Stomach (tissue), 4 donors: ENCODE data around the gene RAD54L.

ENCODE experiments used
- EP300 ChIP-seq: sonication (generic); formaldehyde crosslinking; IDR thresholded peaks from one replicate; pipeline ENCODE4 v1.6.1; 2017; ENCODE audit warnings: antibody characterized with exemption
- POLR2A ChIP-seq, 4 donors: fragments of 450-650 bp; IDR thresholded peaks; one replicate each; pipeline ENCODE4 v1.6.1; 2016; ENCODE audit warnings: antibody characterized with exemption in 4 of 4, control low read depth in 2 of 4, mild to moderate bottlenecking in 1 of 4, moderate library complexity in 1 of 4
- POLR2AphosphoS5 ChIP-seq, 3 donors: sonication (generic); formaldehyde crosslinking; IDR thresholded peaks; one replicate each; pipeline ENCODE4 v1.6.1; 2016; ENCODE audit warnings: antibody characterized with exemption in 3 of 3
- TF ChIP-seq, protein P1 (sequence below), 7 experiments: fragments of 450-650 bp in 4 of 7; fragments of 200-600 bp in 3 of 7; sonication (generic) in 3 of 7; IDR thresholded peaks; one replicate each; pipeline ENCODE4 v1.5.1; 2016 to 2019; ENCODE audit warnings: antibody characterized with exemption in 7 of 7, control low read depth in 2 of 7, mild to moderate bottlenecking in 1 of 7

DNA sequence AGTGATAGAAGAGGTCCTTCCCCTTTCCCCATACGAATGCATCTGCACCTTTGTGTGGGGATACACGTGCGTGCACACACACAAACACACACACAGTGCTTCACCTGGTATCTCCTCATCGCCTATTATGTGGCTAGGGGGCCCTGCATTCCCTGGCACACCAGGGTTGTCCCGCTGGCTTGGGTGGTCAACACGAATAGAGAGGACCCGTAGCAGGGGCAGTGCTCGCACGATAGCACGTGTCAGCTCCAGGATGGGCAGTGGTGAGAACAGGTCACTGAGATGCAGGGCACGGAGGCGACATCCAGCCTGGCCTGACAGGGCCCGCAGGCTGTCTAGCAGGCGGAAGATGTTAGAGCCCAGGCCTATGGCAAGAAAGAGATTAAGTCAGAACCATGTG lies 33.5 kb downstream of the RAD54L start:
- TF ChIP-seq, protein P1, sequence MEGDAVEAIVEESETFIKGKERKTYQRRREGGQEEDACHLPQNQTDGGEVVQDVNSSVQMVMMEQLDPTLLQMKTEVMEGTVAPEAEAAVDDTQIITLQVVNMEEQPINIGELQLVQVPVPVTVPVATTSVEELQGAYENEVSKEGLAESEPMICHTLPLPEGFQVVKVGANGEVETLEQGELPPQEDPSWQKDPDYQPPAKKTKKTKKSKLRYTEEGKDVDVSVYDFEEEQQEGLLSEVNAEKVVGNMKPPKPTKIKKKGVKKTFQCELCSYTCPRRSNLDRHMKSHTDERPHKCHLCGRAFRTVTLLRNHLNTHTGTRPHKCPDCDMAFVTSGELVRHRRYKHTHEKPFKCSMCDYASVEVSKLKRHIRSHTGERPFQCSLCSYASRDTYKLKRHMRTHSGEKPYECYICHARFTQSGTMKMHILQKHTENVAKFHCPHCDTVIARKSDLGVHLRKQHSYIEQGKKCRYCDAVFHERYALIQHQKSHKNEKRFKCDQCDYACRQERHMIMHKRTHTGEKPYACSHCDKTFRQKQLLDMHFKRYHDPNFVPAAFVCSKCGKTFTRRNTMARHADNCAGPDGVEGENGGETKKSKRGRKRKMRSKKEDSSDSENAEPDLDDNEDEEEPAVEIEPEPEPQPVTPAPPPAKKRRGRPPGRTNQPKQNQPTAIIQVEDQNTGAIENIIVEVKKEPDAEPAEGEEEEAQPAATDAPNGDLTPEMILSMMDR (IDR thresholded peaks at IDR 0.05) = no peak
- TF ChIP-seq POLR2A (IDR thresholded peaks at IDR 0.05) (no peak), POLR2AphosphoS5 (IDR thresholded peaks at IDR 0.05) (no peak), EP300 (no peak)
